Esophagus (tissue), 2 donors: ENCODE data around the gene EGFR. TPM values are rescaled to one million over a fixed set of nuclear protein-coding genes. Genes with fewer than 3 reads are reported as not detected.

Experiments used
- H3K27ac ChIP-seq, 2 donors: one replicate each; pipeline ENCODE4 v1.5.1; 2013; ENCODE audit warnings: low read depth in 2 of 2, mild to moderate bottlenecking in 2 of 2, inconsistent platforms in 1 of 2, low read length in 1 of 2, moderate library complexity in 1 of 2
- H3K27me3 ChIP-seq, 2 donors: one replicate each; pipeline ENCODE4 v1.6.1; 2013; ENCODE audit warnings: low read length in 2 of 2, control low read depth in 1 of 2, mild to moderate bottlenecking in 1 of 2; ENCODE audit not compliant: insufficient read depth in 2 of 2, control insufficient read depth in 1 of 2
- H3K36me3 ChIP-seq, 2 donors: one replicate each; pipeline ENCODE4 v1.6.1; 2013; ENCODE audit warnings: low read length in 1 of 2; ENCODE audit not compliant: control insufficient read depth in 2 of 2, insufficient read depth in 2 of 2
- H3K4me1 ChIP-seq, 2 donors: one replicate each; pipeline ENCODE4 v1.6.1; 2013; ENCODE audit warnings: low read length in 1 of 2; ENCODE audit not compliant: control insufficient read depth in 2 of 2, insufficient read depth in 2 of 2
- H3K4me3 ChIP-seq, 2 donors: one replicate each; pipeline ENCODE4 v1.5.1; 2013; ENCODE audit warnings: low read length in 2 of 2, mild to moderate bottlenecking in 2 of 2, low read depth in 1 of 2, moderate library complexity in 1 of 2
- H3K9me3 ChIP-seq, 2 donors: one replicate each; pipeline ENCODE4 v1.6.1; 2013; ENCODE audit warnings: mild to moderate bottlenecking in 2 of 2, low read depth in 1 of 2, low read length in 1 of 2, moderate library complexity in 1 of 2; ENCODE audit not compliant: control insufficient read depth in 2 of 2, insufficient read depth in 1 of 2
- WGBS, 2 donors: extraction: QIAGEN DNeasy Blood & Tissue Kit; methylation state at CpG; one replicate each; pipeline ENCODE4 v1.1.7; 2013; 5-methylcytosine and 5-hydroxymethylcytosine counted together
- polyA plus RNA-seq, 2 donors: library from polyadenylated mRNA; stranded (reverse); fragments of 200-250 nt; gene quantifications; one replicate each; pipeline ENCODE4 v1.2.3, GENCODE V29; 2013
- donor health status: healthy with polysubstance abuse.
- donor health status: Bipolar disorder and iron deficiency.

The EGFR gene
- polyA plus RNA-seq, 2 donors, result 12.8 to 16.1 TPM

- H3K27ac ChIP-seq, result no peak overlapping the region
- peaks cover 0 to 2% of the 10 kb centered on the region in 2 donors for H3K4me1 ChIP-seq
- no peaks in the 10 kb centered on the region for H3K36me3 ChIP-seq
- no peaks in the 10 kb centered on the region for H3K27me3 ChIP-seq
- H3K9me3 ChIP-seq, result no peaks in the 10 kb centered on the region
- 82 to 84% methylated on average over 36 to 37 of the region's 37 CpGs for WGBS, 2 donors
- H3K4me3 ChIP-seq, result no peak overlapping the region
These were observed 13.5 kb upstream of the EGFR start for GRCh38 chr7:55005241-55005851.

DNA sequence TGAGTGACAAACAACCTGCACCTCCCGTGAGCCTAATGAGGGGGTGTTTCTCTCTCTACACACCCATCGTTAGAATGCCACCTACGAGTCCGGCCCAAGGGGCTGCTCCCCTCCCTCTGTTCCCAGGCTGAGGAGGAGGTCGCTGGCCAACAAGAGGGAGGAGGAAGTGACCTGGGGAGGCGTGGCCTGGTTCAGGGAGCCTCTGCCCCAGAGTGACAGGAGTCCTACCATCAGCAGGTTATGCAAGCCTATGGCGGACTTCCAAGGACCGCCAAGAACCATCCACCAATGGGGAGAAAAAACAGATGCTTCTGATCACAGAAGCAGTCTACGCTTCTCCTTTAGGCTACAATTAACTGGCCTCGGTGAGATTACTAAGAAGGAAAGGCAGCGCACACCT is 12.3 kb upstream of the EGFR start:
- Histone ChIP-seq H3K27me3 (no peaks in the 10 kb centered on the region), H3K36me3 (no peaks in the 10 kb centered on the region), H3K9me3 (no peaks in the 10 kb centered on the region), H3K4me3 (no peak overlapping the region), H3K27ac (no peak overlapping the region), H3K4me1 (peaks cover 0 to 2% of the 10 kb centered on the region in 2 donors)
- WGBS, 2 donors, result 67 to 74% methylated on average over 11 of the region's 11 CpGs

DNA sequence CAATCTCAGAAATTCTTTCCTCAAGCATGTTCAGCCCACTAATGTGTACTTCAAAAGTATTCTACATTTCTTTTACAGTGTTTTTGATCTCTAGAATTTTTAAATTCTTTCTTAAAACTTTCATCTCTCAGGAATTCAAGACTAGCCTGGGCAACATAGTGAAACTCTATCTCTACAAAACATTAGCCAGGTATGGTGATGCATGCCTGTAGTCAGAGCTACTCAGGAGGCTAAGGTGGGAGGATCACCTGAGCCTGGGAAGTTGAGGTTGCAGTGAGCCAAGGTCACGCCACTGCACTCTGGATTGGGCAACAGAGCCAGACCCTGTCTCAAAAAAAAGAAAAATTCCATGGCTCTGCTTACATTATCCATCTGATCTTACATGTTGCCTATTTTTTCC is 5.0 kb upstream of the EGFR start:
- H3K36me3 ChIP-seq, result no peaks in the 10 kb centered on the region
- no peak overlapping the region for H3K4me3 ChIP-seq
- H3K4me1 ChIP-seq, result peaks cover 3 to 6% of the 10 kb centered on the region in 2 donors
- H3K9me3 ChIP-seq, result no peaks in the 10 kb centered on the region
- H3K27me3 ChIP-seq, result no peaks in the 10 kb centered on the region
- 85 to 93% methylated on average over 1 of the region's 1 CpG for WGBS, 2 donors
- H3K27ac ChIP-seq, result no peak overlapping the region

DNA sequence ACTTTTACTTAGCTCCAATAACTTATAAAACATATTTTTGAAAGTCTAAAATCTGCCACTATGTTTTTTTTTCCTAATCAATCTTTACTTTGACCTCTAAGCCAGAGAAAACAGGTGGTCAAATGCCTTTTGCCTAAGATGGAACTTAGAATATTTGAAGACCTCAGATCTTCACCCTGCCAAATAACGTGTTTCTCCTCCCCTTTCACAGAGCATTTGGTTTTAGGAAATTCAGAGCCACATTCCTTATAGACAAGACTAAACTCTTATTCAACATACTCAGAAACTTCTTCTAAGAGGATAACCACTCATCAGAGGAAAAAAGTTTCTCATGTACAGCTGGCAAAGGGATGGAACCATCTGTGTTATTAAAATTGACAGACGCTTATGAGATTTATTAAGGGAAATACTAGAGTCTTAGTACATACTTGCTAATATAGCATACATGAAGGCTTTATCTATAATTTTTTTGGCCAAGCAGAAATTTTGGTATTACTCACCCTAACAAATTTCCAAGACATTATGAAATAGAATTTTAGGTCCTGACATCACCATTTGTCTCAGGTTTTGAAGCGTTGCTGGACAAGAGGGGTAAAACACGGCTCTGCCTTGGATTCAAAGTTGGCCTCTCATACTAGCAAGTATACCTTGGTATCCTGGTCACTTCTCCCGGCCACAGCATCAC is 2.6 kb upstream of the EGFR start:
- no peaks in the 10 kb centered on the region for H3K36me3 ChIP-seq
- 86 to 92% methylated on average over 5 of the region's 5 CpGs for WGBS, 2 donors
- H3K9me3 ChIP-seq, result no peaks in the 10 kb centered on the region
- H3K27ac ChIP-seq, result no peak overlapping the region
- H3K4me3 ChIP-seq, result no peak overlapping the region
- peaks cover 3 to 6% of the 10 kb centered on the region in 2 donors for H3K4me1 ChIP-seq
- H3K27me3 ChIP-seq, result no peaks in the 10 kb centered on the region

- Histone ChIP-seq H3K4me1 (peaks cover 3 to 6% of the 10 kb centered on the region in 2 donors), H3K9me3 (no peaks in the 10 kb centered on the region), H3K27me3 (no peaks in the 10 kb centered on the region), H3K4me3 (no peak overlapping the region), H3K27ac (no peak overlapping the region), H3K36me3 (no peaks in the 10 kb centered on the region)
- WGBS, 2 donors, result 89 to 90% methylated on average over 3 of the region's 3 CpGs
These were observed 2.1 kb upstream of the EGFR start for GRCh38 chr7:55016746-55017090.

DNA sequence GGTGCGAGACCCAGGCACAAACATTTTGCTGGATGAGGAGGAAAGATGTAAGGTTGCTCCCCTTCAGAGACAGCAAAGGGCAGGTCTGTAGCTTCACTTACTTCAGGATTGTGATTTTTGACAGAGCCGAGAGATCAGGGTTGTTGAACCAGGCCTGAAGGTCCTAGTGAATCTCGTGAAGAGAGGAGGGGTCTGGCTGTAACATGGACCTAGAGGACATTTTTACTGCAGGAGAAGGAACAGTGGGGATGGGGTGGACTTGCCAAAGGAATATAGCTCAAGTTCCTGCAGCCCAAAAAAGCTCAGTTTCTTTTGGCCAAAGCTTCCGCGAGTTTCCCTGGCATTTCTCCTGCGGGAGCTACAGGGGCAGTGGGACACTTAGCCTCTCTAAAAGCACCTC is 976 bp upstream of the EGFR start:
- H3K4me3 ChIP-seq, result peak overlapping the region in 1 of 2 donors; percentile 87

DNA sequence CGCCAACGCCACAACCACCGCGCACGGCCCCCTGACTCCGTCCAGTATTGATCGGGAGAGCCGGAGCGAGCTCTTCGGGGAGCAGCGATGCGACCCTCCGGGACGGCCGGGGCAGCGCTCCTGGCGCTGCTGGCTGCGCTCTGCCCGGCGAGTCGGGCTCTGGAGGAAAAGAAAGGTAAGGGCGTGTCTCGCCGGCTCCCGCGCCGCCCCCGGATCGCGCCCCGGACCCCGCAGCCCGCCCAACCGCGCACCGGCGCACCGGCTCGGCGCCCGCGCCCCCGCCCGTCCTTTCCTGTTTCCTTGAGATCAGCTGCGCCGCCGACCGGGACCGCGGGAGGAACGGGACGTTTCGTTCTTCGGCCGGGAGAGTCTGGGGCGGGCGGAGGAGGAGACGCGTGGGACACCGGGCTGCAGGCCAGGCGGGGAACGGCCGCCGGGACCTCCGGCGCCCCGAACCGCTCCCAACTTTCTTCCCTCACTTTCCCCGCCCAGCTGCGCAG is 424 bp downstream of the EGFR start:
- no peaks in the 10 kb centered on the region for H3K9me3 ChIP-seq
- peak overlapping the region; percentile 97 to 98 for H3K27ac ChIP-seq
- peak overlapping the region; percentile 87 to 91 for H3K4me3 ChIP-seq
- H3K4me1 ChIP-seq, result peaks cover 3 to 14% of the 10 kb centered on the region in 2 donors
- no peaks in the 10 kb centered on the region for H3K27me3 ChIP-seq
- WGBS, 2 donors, result 2 to 3% methylated on average over 50 to 70 of the region's 70 CpGs
- H3K36me3 ChIP-seq, result no peaks in the 10 kb centered on the region

More for the DNA sequence above, 976 bp upstream of the EGFR start:
- no peaks in the 10 kb centered on the region for H3K36me3 ChIP-seq
- H3K27me3 ChIP-seq, result no peaks in the 10 kb centered on the region
- peak overlapping the region; percentile 97 to 98 for H3K27ac ChIP-seq
- no peaks in the 10 kb centered on the region for H3K9me3 ChIP-seq
- 50 to 52% methylated on average over 6 of the region's 6 CpGs for WGBS, 2 donors
- peaks cover 3 to 10% of the 10 kb centered on the region in 2 donors for H3K4me1 ChIP-seq

GRCh38 chr7:55019691-55020465 is 1.1 kb downstream of the EGFR start:
- Histone ChIP-seq H3K4me3 (peak overlapping the region; percentile 87 to 91), H3K27ac (peak overlapping the region; percentile 97 to 98), H3K4me1 (peaks cover 3 to 15% of the 10 kb centered on the region in 2 donors), H3K36me3 (no peaks in the 10 kb centered on the region), H3K27me3 (no peaks in the 10 kb centered on the region), H3K9me3 (no peaks in the 10 kb centered on the region)
- WGBS, 2 donors, result 3 to 4% methylated on average over 70 to 78 of the region's 78 CpGs

- peaks cover 3 to 15% of the 10 kb centered on the region in 2 donors for H3K4me1 ChIP-seq
- H3K9me3 ChIP-seq, result no peaks in the 10 kb centered on the region
- H3K36me3 ChIP-seq, result no peaks in the 10 kb centered on the region
- no peaks in the 10 kb centered on the region for H3K27me3 ChIP-seq
- H3K27ac ChIP-seq, result peak overlapping the region; percentile 97 to 98
- H3K4me3 ChIP-seq, result peak overlapping the region; percentile 87 to 91
- WGBS, 2 donors, result 32 to 33% methylated on average over 11 of the region's 11 CpGs
These were observed 1.7 kb downstream of the EGFR start for GRCh38 chr7:55020466-55020871.
